HEK293 (cell line): ENCODE results near the gene ZNF23.

Experiments used
- KLF16 ChIP-seq: fragments of 450-650 bp; formaldehyde crosslinking; IDR thresholded peaks from 2 replicates; pipeline ENCODE4 v1.5.1; 2017; ENCODE audit warnings: missing biosample characterization, missing genetic modification characterization
- KLF7 ChIP-seq: fragments of 450-650 bp; formaldehyde crosslinking; IDR thresholded peaks from 2 replicates; pipeline ENCODE4 v1.5.1; 2016; ENCODE audit warnings: missing biosample characterization, missing genetic modification characterization, borderline replicate concordance
- KLF9 ChIP-seq: fragments of 450-650 bp; formaldehyde crosslinking; IDR thresholded peaks from 2 replicates; pipeline ENCODE4 v1.5.1; 2016; ENCODE audit warnings: missing biosample characterization, missing genetic modification characterization, low read depth
- OVOL3 ChIP-seq: fragments of 450-650 bp; formaldehyde crosslinking; IDR thresholded peaks from 2 replicates; pipeline ENCODE4 v1.5.1; 2016; ENCODE audit warnings: missing biosample characterization, missing genetic modification characterization
- PATZ1 ChIP-seq: fragments of 450-650 bp; formaldehyde crosslinking; IDR thresholded peaks from 2 replicates; pipeline ENCODE4 v1.5.1; 2016; ENCODE audit warnings: missing biosample characterization, missing genetic modification characterization
- REPIN1 ChIP-seq: fragments of 450-650 bp; formaldehyde crosslinking; IDR thresholded peaks from 2 replicates; pipeline ENCODE4 v1.5.1; 2017; ENCODE audit warnings: missing biosample characterization, missing genetic modification characterization, low read depth
- REST ChIP-seq: fragments of 450-650 bp; formaldehyde crosslinking; IDR thresholded peaks from 2 replicates; pipeline ENCODE4 v1.5.1; 2016; ENCODE audit warnings: missing biosample characterization, missing genetic modification characterization
- WT1 ChIP-seq: fragments of 450-650 bp; formaldehyde crosslinking; IDR thresholded peaks from 2 replicates; pipeline ENCODE4 v1.5.1; 2016; ENCODE audit warnings: missing biosample characterization, missing genetic modification characterization
- ZBTB8A ChIP-seq: fragments of 450-650 bp; formaldehyde crosslinking; IDR thresholded peaks from 2 replicates; pipeline ENCODE4 v1.5.1; 2016; ENCODE audit warnings: missing biosample characterization, missing genetic modification characterization
- ZNF18 ChIP-seq: fragments of 450-650 bp; formaldehyde crosslinking; IDR thresholded peaks from 2 replicates; pipeline ENCODE4 v1.5.1; 2016; ENCODE audit warnings: missing biosample characterization, missing genetic modification characterization
- ZNF302 ChIP-seq: fragments of 450-650 bp; formaldehyde crosslinking; IDR thresholded peaks from 2 replicates; pipeline ENCODE4 v1.5.1; 2016; ENCODE audit warnings: missing biosample characterization, missing genetic modification characterization, low read depth
- ZNF404 ChIP-seq: fragments of 450-650 bp; formaldehyde crosslinking; IDR thresholded peaks from 2 replicates; pipeline ENCODE4 v1.5.1; 2017; ENCODE audit warnings: missing biosample characterization, missing genetic modification characterization
- ZNF449 ChIP-seq: fragments of 450-650 bp; formaldehyde crosslinking; IDR thresholded peaks from 2 replicates; pipeline ENCODE4 v1.5.1; 2017; ENCODE audit warnings: missing biosample characterization, mild to moderate bottlenecking, missing genetic modification characterization, moderate library complexity
- ZNF518A ChIP-seq: fragments of 450-650 bp; formaldehyde crosslinking; conservative IDR thresholded peaks from 2 replicates; pipeline ENCODE4 v1.5.1; 2016; ENCODE audit warnings: low read depth, missing biosample characterization, missing genetic modification characterization
- ZNF521 ChIP-seq: fragments of 450-650 bp; formaldehyde crosslinking; IDR thresholded peaks from 2 replicates; pipeline ENCODE4 v1.5.1; 2017; ENCODE audit warnings: missing biosample characterization, mild to moderate bottlenecking, missing genetic modification characterization
- ZNF600 ChIP-seq: fragments of 450-650 bp; formaldehyde crosslinking; IDR thresholded peaks from 2 replicates; pipeline ENCODE4 v1.5.1; 2016; ENCODE audit warnings: missing biosample characterization, missing genetic modification characterization
- ZNF692 ChIP-seq: fragments of 450-650 bp; formaldehyde crosslinking; IDR thresholded peaks from 2 replicates; pipeline ENCODE4 v1.5.1; 2016; ENCODE audit warnings: missing biosample characterization, missing genetic modification characterization
- ZNF704 ChIP-seq: fragments of 450-650 bp; formaldehyde crosslinking; IDR thresholded peaks from 2 replicates; pipeline ENCODE4 v1.5.1; 2016; ENCODE audit warnings: missing biosample characterization, missing genetic modification characterization
- ZSCAN30 ChIP-seq: fragments of 450-650 bp; IDR thresholded peaks from 2 replicates; pipeline ENCODE4 v1.5.1; 2018; ENCODE audit warnings: missing biosample characterization, mild to moderate bottlenecking, missing genetic modification characterization, moderate library complexity
- ZXDB ChIP-seq: fragments of 450-650 bp; formaldehyde crosslinking; IDR thresholded peaks from 2 replicates; pipeline ENCODE4 v1.5.1; 2016; ENCODE audit warnings: missing biosample characterization, missing genetic modification characterization

The ZNF23 gene

GRCh38 chr16:71461686-71462648, at the start of gene ZNF23 (continued):
- 0 out of 2 replicates have a peak, but pooled peaks have one; percentile 13 for TF ChIP-seq PATZ1
- no peak for TF ChIP-seq ZNF302 (tag by site-specific recombination)
- TF ChIP-seq KLF7 = peak; percentile 78; the same call in 1 of the 2 replicates
- peak; percentile 65; the same call in 1 of the 2 replicates for TF ChIP-seq REST (tag by site-specific recombination)
- peak; percentile 34; the same call in 1 of the 2 replicates for TF ChIP-seq KLF9 (tag by site-specific recombination)
- TF ChIP-seq ZNF692 (tag by site-specific recombination) = peak; percentile 69; the same call in 1 of the 2 replicates
- peak; percentile 95 for TF ChIP-seq ZNF518A
- TF ChIP-seq ZNF521 = no peak
- TF ChIP-seq ZNF600 (tag by site-specific recombination) = peak; percentile 45
- TF ChIP-seq ZBTB8A (tag by site-specific recombination) = peak; percentile 60
- peak; percentile 72 for TF ChIP-seq ZNF449
- TF ChIP-seq OVOL3 = peak; percentile 45; the same call in 1 of the 2 replicates
- peak; percentile 80 for TF ChIP-seq KLF16 (tag by site-specific recombination)
- no peak for TF ChIP-seq ZNF704 (tag by site-specific recombination)
- TF ChIP-seq REPIN1 (tag by site-specific recombination) = no peak
- TF ChIP-seq ZNF404 = no peak
- TF ChIP-seq ZSCAN30 (tag by site-specific recombination) = peak; percentile 96
- peak; percentile 88 for TF ChIP-seq ZXDB
- TF ChIP-seq ZNF18 (tag by site-specific recombination) = no peak
- TF ChIP-seq WT1 (tag by site-specific recombination) = 0 out of 2 replicates have a peak, but pooled peaks have one; percentile 19
